Stimulated activated CD4-positive, alpha-beta T cell treated with anti-CD3 and anti-CD28 coated beads, TNF-alpha, amount 100 ng/mL, for 4 hours (primary cell): ENCODE measurements around the gene SH2B2.
"Not testable (repeated sequence)": the region's sequence is repeated elsewhere in the genome, so short reads cannot be mapped to it uniquely, and the experiment has no call there.

Experiments
- DNase-seq, 3 experiments: peaks; one replicate each; pipeline ENCODE4 v3.0.0-alpha.2; 2020; ENCODE audit warnings: low read depth in 3 of 3

Gene SH2B2

DNA sequence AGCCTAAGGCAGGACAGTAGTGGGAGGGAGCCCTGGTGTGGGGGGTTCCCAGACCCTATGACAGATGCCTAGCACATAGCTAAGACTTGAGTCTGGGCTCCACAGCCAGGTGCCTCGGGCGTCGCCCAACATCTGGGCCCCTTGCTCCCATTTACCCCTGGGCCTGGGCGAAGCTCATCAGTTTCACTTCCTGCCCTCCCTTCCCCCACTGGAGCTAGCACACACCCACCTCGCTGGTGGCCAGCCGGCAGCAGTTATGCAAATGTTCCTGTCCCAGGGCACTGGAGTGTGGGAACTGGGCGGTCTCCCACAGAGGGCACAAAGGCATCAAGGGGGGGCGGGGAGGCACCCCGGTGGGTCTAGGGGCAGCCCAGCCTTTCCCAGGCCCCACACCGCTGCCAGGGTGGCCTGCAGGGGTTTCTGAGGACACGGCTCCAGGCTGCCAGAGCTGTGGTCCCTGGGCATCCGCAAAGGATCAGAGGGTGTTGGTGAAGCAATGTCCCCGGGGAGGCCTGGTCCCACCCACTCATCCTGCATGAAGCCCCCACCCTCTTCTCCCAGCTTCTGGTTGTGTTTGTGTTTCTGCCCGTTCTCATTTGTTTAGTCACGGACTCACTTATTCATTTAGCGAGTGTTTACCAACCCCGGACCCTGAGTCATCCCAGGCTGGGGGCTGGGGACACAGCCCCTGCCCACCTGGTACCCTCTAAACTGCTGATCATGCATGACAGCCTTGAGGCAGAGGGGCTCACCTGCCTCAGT, 20.4 kb downstream of the SH2B2 start:
- DNase-seq: no peak

DNA sequence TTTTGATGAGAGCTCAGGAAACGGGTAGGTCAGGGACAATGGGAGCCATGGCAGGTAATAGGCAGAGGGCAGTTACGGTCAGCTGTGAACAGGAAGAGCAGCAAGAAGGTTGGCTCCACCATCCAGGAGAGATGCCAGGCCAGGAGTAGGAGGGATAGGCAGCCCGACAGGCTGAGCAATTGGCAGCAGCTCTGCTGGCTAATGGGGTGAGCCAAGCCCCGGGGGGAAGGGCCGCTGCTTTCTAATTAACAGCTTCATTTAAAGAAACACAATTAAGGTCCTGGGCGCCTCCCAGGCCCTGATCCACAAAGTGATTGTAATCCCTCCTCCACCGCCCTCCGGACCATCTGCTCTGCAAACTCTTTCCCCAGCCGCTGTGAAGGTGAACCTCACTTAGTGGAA, 23.7 kb downstream of the SH2B2 start:
- DNase-seq: no peak

DNA sequence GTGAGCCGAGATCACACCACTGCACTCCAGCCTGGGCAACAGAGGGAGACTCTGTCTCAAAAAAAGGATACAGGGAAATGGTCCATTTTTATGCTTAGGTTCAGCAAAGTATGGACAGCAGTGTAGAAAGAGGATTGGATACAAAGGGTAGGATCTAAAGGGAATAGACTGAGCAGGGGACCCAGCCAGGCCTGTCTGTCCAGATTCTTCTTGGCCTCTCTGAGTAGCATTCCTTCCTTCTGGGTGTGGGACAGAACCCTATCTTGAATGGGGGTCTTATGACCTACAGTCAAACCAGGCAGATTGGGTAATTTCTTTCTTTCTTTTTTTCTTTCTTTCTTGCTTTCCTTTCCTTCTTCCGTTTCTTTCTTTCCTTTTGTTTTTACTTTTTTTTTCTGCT, 25.6 kb downstream of the SH2B2 start:
- DNase-seq: no peak

DNA sequence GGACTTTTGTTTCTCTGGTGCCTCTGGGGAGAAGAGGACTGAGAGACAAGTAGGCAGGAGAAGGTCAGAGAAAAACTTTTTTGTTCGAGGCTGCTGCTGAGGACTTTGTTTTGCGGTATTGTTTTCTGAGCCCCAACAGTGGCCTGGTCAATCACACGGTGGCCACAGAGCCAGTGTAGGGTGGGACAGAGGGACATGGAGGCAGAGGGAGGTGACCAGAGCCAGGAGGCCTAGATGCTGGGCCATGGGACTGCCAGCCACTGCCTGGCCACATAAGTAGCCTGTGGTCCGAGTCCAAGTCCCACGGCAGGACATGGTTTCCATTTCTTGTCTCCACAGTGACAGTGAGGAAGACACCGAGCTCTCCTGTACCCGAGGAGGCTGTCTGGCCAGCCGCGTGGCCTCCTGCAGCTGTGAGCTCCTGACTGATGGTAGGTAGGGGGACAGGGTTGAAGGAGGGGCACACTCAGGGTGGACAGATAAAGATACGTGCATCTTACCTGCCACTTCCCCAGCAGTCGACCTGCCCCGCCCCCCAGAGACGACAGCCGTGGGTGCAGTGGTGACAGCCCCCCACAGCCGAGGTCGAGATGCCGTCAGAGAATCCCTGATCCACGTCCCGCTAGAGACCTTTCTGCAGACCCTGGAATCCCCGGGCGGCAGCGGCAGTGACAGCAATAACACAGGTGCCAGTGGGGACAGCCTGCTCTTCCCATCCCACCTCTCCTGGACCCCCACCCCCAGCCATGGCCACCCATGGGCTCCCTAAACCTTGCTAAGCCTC, 27.5 kb downstream of the SH2B2 start:
- no peak for DNase-seq

DNA sequence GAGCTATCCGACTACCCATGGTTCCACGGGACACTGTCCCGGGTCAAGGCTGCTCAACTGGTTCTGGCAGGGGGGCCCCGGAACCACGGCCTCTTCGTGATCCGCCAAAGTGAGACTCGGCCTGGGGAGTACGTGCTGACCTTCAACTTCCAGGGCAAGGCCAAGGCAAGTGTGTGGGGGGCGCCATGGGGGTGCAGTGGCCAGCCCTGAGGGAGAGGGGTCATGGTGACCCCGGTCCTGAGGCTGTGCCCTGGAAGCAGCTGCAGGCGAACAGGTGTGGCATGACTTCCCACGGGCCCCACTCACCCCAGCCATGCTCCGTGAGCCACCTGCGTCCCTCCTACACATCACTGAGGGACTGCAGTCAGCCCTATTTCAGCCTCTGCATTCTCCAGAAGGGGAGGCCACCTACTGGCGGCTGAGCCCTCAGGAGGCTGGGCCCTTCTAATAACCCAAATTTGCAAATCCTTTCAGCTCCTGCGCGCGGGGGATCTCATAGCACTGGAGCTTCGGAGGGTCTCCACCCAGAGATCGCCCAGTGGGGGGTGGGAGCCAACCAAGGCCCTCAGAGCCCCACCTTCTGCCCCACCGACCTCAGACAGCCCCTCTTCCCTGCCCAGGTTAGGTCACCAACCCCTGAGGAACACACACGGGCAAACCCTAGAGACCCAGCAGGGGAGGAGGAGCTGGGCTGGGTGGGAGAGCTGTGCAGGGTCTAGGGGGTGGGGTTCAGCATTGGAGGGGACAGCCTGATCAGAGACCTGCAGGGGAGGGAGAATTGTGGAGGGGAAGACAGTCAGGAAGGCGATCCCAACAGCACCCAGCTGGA, 30.8 kb downstream of the SH2B2 start:
- DNase-seq: no peak

DNA sequence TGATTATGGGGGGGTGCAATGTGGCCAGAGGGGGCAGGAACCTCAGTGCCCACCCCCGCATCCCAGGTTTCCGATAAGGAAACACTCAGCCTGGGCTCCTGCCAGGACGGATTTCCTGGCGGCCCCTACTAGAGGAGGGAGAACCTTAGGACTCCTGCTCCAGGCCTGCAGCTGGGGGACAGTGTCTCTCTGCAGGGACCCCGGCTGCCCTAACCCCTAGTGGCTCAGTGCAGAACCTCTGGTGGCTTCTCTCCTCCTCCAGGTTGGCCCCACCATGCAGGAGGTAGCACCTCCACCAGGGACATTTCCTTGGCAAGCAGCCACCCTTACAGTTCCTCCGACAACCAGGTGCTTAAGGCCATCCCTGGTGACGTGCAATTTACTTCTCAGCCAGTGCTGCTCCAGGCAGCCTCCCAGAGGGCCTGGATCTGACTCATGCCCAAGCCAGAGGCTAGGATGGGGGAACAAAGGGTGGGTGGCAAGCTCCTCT, 31.9 kb downstream of the SH2B2 start:
- no peak for DNase-seq

DNA sequence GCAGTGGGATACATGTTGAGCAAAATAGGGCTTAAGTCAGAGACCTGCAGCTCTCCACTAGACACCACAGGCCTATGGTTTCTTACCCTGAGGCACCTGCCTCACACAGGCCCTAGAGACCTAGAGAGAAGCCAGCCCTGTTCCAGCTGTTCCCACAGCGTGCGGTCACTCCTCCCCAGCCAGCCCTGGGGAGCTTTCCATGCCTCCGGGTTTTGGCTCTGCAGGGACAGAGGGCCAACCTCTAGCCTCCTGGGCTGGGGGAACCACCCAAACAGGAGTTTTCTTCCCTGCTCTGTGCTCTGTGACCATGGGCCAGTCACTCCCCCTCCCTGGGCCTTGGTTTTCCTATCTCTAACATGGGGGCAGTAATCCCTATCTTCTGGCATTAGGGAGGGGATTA, 33.0 kb downstream of the SH2B2 start:
- DNase-seq: no peak

DNA sequence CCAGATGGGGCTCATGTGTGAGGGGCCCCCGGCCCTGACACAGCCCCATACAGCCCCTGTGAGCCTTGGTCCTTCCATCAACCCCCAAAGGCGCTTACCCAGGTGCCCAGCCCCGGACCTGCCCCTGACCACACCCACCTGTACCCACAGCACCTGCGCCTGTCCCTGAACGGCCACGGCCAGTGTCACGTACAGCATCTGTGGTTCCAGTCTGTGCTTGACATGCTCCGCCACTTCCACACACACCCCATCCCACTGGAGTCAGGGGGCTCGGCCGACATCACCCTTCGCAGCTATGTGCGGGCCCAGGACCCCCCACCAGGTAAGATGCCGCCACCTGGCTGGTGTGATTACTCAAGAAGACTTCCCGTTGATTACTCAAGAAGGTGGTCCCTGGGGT, 33.5 kb downstream of the SH2B2 start:
- no peak for DNase-seq

DNA sequence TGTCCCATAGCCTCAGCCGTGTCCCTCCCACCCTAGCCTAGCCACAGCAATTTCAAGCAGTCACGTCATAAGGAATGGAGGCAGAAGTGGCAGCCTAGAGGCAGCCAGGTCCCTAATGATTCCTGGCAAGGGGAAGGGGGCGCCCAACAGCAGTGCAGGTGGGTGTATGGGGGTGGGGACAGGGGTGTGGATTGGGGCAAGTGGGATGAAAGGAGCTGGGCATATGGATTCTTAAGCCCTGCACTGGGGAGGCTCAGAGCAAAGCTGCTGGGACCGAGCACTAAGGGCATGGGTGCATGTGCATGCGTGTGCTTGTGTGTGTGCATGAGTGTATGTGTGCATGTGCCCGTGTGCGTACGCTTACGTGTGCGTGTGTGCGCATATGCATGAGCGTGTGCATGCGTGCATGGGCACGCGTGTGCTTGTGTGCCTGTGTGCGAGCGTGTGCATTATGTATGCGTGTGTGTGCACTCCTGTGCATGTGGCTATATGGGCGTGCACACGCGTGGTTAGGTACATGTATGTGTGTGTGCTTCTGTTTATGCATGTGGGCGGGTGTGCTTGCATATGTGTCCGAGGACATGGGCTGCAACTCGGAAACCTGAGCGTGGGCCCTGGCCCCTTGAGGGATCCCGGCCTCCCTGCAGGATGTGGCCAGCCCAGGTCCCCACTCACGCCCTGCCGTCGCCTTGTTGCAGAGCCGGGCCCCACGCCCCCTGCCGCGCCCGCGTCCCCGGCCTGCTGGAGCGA, 34.1 kb downstream of the SH2B2 start:
- no peak for DNase-seq

DNA sequence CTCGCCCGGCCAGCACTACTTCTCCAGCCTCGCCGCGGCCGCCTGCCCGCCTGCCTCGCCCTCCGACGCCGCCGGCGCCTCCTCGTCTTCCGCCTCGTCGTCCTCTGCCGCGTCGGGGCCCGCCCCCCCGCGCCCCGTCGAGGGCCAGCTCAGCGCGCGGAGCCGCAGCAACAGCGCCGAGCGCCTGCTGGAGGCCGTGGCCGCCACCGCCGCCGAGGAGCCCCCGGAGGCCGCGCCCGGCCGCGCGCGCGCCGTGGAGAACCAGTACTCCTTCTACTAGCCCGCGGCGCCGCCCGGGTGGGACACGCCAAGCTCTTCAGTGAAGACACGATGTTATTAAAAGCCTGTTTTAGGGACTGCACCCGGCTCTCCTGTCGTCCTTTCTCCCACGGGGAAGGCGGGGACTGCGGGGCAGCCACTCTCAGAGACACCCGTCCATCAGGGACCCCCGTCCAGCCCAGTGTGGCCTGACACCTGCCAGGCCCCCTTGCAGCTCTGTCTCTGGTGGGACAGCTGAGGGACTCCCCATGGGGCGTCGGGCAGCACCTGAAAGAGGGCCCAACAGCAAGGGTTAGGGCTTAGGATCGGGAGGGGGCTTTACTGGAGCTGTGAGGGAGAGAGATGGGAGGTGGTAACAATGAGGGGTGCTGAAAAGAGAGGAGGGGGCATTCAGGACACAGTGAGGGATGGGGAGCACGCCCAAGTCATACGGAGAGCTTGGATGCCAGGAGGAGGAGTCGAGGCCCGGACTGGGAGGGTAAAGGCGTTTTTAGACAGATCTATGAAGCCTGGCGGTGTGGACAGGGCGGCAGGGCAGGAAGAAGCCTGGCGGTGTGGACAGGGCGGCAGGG, 34.9 kb downstream of the SH2B2 start:
- no peak for DNase-seq

DNA sequence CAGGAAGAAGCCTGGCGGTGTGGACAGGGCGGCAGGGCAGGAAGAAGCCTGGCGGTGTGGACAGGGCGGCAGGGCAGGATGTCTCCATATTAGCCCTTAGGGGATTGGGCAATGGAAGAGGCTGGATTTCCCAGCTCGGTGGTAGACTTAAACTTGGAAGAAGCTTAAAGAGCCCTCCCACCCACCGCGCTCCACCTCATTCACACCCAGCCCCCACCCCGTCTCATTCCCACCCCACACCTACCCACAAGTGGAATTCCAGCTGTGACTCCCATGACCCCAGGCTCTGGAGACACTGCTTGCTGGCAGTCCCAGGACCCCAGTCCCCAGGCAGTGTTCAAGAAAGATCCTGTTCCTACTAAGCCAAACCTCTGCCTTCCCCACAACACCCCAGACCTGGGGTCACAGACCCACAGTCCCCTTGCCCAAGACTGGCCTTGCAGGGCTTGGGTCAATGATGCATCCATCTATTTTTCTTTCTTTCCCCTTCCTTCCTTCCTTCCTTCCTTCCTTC, 35.6 kb downstream of the SH2B2 start:
- no peak for DNase-seq

DNA sequence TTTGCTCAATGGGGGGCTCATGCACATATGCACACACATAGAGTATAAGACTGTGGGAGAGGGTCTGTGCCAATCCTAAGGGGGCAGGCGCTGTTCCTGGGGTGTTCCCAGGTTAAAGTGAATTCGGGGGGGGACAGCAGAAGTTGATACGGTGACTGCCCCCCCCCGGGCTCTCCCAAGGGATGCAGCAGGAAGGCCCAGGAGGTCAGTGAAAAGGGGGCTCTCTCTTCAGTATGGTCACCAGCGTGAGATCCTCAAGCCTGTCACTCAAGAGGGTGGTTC, 37.2 kb downstream of the SH2B2 start:
- no peak for DNase-seq

DNA sequence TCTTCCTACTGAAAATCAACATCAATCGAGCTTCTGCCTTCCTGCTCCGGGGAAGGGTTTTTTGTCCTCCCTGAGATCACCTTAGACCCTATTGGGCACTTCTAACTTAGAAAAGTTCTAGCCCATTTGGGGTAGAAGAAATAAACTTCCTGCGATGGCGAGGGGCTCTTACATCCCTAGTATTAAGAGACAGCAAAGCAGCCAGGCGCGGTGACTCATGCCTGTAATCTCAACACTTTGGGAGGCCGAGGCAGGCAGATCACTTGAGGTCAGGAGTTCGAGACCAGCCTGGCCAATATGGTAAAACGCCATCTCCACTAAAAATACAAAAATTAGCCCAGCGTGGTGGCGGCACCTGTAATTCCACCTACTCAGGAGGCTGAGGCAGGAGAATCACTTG, 38.4 kb downstream of the SH2B2 start:
- not testable (repeated sequence) for DNase-seq

DNA sequence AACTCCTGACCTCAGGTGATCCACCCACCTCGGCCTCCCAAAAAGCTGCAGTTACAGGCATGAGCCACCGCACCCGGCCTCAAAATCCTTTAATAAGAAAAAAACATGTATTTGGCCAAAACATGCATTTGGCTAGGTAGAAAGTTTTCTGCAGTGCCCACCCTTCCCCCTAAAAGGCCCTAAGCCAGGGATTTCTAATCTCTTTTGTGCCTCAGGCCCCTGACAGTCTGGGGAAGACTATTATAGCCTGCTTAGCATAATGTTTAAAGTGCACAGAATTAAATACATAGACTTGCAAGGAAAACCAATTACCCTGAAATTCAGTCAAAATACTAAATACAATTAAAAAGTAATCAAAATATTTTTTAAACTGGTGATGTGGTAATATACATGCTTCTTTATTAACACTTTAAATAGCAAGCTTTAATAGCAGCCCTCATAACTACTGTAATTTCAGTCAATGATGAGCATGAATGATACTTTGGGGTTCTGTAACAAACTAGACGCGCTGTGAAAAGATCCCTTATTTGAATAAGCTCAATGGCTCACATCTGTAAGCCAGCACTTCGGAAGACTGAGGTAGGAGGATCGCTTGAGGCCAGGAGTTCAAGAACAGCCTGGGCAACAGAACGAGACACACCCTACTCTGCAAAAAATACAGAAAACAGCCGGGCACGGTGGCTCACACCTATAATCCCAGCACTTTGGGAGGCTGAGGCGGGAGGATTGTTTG, 39.7 kb downstream of the SH2B2 start:
- no peak for DNase-seq

DNA sequence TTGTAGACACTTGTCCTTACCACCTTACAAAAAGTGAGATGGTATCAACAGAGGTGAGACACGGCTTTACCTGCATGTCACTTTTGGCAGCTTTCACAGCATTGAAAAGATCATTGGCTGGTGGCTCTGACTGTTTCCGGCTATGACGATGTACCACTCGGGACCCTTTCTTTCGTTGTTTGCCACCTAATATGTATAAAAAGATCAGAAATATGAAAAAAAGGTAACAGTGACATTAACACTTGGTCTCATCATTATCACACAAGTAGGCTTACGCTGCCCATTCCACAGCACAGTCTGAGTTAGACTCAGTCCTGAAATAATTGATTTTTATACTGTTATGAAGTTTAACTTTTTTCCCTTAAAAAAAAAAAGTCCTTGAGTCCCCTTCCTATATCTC, 40.5 kb downstream of the SH2B2 start:
- not testable (repeated sequence) for DNase-seq

DNA sequence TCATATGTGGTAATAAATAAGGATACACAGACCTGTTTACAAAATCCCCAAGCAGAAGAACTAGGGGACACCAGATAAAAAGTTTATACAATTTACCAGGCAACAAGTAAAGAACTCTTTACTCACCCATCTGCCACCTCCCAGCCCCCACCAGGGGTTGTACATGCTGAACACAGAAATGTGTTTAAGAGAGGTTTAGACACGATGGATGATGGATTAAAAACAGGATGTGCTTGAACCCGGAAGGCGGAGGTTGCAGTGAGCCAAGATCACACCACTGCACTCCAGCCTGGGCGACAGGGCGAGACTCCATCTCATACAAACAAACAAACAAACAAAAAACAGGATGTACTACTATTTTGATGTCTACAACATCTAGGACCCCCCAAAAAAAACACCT, 42.2 kb downstream of the SH2B2 start:
- DNase-seq: not testable (repeated sequence)

DNA sequence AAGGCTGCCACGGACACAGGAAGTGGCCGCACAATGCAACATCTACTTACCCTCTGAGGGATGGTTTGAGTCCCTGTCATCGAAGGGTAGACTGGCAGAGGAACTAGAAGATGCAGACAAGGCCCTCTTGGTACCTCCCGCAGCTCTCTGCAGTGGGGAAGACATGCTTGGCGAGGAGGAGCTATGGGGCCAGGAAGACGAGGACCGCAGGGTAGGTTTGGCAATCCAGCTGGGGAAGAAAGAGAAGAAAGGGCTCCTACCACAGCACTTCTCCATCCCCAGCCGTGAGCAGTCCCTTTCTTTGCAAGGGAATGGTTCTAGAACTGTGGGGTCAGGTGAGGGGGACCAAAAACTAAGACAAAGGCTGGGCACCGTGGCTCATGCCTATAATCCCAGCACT, 42.7 kb downstream of the SH2B2 start:
- not testable (repeated sequence) for DNase-seq

DNA sequence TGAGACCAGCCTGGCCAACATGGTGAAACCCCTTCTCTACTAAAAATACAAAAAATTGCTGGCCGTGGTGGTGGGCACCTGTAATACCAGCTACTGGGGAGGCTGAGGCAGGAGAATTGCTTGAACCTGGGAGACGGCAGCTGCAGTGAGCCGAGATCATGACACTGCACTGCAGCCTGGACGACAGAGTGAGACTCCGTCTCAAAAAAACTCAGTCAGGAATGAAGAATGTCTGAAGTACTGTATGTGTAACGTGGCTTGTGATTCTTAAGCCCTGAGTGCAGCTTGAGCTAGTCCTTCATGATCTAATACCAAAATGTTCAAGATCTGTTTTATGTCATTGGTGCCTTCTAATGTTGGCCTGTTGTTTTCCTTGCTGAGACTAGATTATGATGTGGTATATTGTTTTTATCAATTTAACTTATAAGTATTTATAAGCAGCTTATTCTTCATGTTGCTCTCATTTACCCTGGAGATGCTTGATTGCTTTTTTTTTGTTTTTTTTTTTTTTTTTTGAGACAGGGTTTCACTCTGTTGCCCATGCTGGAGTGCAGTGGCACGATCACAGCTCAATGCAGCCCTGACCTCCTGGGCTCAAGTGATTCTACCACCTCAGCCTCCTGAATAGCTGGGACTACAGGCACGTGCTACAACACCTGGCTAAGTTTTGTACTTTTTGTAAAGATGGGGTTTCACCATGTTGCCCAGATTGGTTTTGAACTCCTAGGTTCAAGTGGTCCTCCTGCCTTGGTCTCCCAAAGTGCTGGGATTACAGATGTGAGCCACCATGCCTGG, 44.2 kb downstream of the SH2B2 start:
- not testable (repeated sequence) for DNase-seq

DNA sequence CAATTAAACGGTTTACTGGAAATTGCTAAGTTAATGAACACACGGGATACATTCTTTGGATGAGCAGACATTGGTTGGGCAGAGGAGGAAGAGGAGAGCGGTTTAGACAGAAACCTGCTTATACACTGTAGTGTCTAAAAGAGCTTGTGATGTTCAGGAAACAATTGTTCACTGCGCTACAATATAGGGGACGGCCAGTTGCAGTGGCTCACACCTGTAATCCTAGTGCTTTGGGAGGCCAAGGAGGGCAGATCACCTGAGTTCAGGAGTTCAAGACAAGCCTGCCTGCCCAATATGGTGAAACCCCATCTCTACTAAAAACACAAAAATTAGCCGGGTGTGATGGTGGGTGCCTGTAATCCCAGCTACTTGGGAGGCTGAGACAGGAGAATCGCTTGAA, 48.9 kb downstream of the SH2B2 start:
- DNase-seq: not testable (repeated sequence)
